Measurements from ENCODE around the gene SLIT3. TPM values are rescaled to one million over a fixed set of nuclear protein-coding genes. Genes with fewer than 3 reads are reported as not detected.

Gene SLIT3
- total RNA-seq, 2 experiments from 2014 or later: not detected

DNA sequence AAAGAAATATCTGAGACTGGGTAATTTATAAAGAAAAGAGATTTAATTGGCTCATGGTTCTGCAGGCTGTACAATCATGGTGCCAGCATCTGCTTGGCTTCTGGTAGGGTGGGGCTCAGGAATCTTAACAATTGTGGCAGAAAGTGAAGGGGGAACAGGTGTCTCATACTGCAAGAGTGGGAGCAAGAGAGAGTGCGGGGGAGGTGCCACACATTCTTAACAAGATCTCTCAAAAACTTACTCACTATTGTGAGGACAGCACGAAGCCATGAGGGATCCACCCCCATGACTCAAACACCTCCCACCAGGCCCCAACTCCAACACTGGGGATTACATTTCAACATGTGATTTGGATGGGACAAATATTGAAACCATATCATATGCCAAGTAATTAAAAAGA, 651.6 kb downstream of the SLIT3 start:
- ChIA-PET POLR2A (no interaction called here), CTCF (no interaction called here)
- Histone ChIP-seq H3K9me3 (ENCODE audit: control insufficient read depth in 1 of 2, insufficient read depth in 1 of 2, low read length in 2 of 2) (peaks cover 0 to 2% of the 10 kb centered on the region in 2 experiments), H3K4me1 (ENCODE audit: insufficient read depth, low read length) (no peaks in the 10 kb centered on the region), H3K36me3 (ENCODE audit: insufficient read depth, low read length) (no peaks in the 10 kb centered on the region), H3K4me3 (ENCODE audit: low read length) (no peak overlapping the region), H3K27me3 (ENCODE audit: control insufficient read depth in 1 of 2, insufficient read depth in 2 of 2, low read length in 2 of 2) (peaks cover 0 to 3% of the 10 kb centered on the region in 2 experiments), H3K27ac (ENCODE audit: low read depth in 1 of 2, low read length in 2 of 2) (no peak overlapping the region)
- intact Hi-C loops (cut with DNase I, micrococcal nuclease): no loop called here
- no peak for ATAC-seq (ENCODE audit: poor library complexity)
- Mint-ChIP-seq H3K4me1 (ENCODE audit: low read depth) (no peaks in the 10 kb centered on the region), H3K9me3 (peaks cover 5% of the 10 kb centered on the region), H3K27me3 (peaks cover 4% of the 10 kb centered on the region), H3K36me3 (ENCODE audit: low read depth) (no peaks in the 10 kb centered on the region), H3K4me3 (no peak overlapping the region), H3K27ac (no peak overlapping the region)
- DNase-seq: no peak
- TF ChIP-seq, protein P1, sequence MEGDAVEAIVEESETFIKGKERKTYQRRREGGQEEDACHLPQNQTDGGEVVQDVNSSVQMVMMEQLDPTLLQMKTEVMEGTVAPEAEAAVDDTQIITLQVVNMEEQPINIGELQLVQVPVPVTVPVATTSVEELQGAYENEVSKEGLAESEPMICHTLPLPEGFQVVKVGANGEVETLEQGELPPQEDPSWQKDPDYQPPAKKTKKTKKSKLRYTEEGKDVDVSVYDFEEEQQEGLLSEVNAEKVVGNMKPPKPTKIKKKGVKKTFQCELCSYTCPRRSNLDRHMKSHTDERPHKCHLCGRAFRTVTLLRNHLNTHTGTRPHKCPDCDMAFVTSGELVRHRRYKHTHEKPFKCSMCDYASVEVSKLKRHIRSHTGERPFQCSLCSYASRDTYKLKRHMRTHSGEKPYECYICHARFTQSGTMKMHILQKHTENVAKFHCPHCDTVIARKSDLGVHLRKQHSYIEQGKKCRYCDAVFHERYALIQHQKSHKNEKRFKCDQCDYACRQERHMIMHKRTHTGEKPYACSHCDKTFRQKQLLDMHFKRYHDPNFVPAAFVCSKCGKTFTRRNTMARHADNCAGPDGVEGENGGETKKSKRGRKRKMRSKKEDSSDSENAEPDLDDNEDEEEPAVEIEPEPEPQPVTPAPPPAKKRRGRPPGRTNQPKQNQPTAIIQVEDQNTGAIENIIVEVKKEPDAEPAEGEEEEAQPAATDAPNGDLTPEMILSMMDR (IDR thresholded peaks at IDR 0.05): no peak

DNA sequence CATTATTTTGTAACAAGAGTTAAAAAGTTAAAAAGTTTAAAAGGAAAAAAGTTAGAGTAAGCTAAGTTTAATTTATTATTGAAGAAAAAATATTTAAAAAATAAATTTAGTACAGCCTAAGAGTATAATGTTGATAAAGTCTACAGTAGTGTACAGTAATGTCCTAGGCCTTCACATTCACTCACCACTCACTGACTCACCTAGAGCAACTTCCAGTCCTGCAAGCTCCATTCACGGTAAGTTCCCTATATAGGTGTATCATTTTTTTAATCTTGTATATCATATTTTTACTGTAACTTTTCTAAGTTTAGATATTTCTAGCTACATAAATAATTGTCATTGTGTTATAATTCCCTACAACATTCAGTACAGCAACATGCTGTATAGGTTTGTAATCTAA, 652.4 kb downstream of the SLIT3 start:
- peaks cover 5% of the 10 kb centered on the region for H3K9me3 Mint-ChIP-seq
- Histone ChIP-seq H3K9me3 (ENCODE audit: control insufficient read depth in 1 of 2, insufficient read depth in 1 of 2, low read length in 2 of 2) (peaks cover 0 to 9% of the 10 kb centered on the region in 2 experiments), H3K36me3 (ENCODE audit: insufficient read depth, low read length) (no peaks in the 10 kb centered on the region), H3K27ac (ENCODE audit: low read depth in 1 of 2, low read length in 2 of 2) (no peak overlapping the region), H3K27me3 (ENCODE audit: control insufficient read depth in 1 of 2, insufficient read depth in 2 of 2, low read length in 2 of 2) (peaks cover 0 to 3% of the 10 kb centered on the region in 2 experiments), H3K4me1 (ENCODE audit: insufficient read depth, low read length) (no peaks in the 10 kb centered on the region), H3K4me3 (ENCODE audit: low read length) (no peak overlapping the region)
- no peak for ATAC-seq (ENCODE audit: poor library complexity)
- H3K4me3 Mint-ChIP-seq: no peak overlapping the region
- no peak overlapping the region for H3K27ac Mint-ChIP-seq
- no peak for DNase-seq
- ChIA-PET POLR2A (no interaction called here), CTCF (no interaction called here)
- no peaks in the 10 kb centered on the region for H3K4me1 Mint-ChIP-seq (ENCODE audit: low read depth)
- H3K27me3 Mint-ChIP-seq: peaks cover 4% of the 10 kb centered on the region
- H3K36me3 Mint-ChIP-seq (ENCODE audit: low read depth): no peaks in the 10 kb centered on the region
- intact Hi-C loops (cut with DNase I, micrococcal nuclease): no loop called here
- TF ChIP-seq, protein P1 (IDR thresholded peaks at IDR 0.05): no peak

DNA sequence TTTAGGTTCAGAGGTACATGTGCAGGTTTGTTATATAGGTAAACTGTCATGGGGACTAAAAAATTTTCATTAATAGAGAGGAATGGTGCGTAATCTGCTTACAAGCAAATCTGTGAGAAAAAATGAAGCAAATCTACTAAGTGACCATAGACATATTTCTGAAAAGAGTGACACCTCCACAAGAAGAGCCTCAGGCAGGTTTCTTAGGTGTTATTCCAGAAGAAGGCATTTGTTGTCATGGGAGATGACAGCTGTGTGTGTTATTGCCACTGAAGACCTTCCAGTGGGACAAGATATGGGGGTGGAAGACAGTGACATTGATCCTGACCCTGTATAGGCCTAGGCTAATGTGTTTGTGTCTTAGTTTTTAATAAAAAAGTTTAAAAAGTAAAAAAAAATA, 652.9 kb downstream of the SLIT3 start:
- Mint-ChIP-seq H3K4me1 (ENCODE audit: low read depth) (no peaks in the 10 kb centered on the region), H3K36me3 (ENCODE audit: low read depth) (no peaks in the 10 kb centered on the region), H3K9me3 (peaks cover 5% of the 10 kb centered on the region), H3K27me3 (peaks cover 4% of the 10 kb centered on the region), H3K4me3 (no peak overlapping the region), H3K27ac (no peak overlapping the region)
- Histone ChIP-seq H3K36me3 (ENCODE audit: insufficient read depth, low read length) (no peaks in the 10 kb centered on the region), H3K4me1 (ENCODE audit: insufficient read depth, low read length) (no peaks in the 10 kb centered on the region), H3K9me3 (ENCODE audit: control insufficient read depth in 1 of 2, insufficient read depth in 1 of 2, low read length in 2 of 2) (peaks cover 0 to 9% of the 10 kb centered on the region in 2 experiments), H3K4me3 (ENCODE audit: low read length) (no peak overlapping the region), H3K27ac (ENCODE audit: low read depth in 1 of 2, low read length in 2 of 2) (no peak overlapping the region), H3K27me3 (ENCODE audit: control insufficient read depth in 1 of 2, insufficient read depth in 2 of 2, low read length in 2 of 2) (peaks cover 0 to 3% of the 10 kb centered on the region in 2 experiments)
- no peak for ATAC-seq (ENCODE audit: poor library complexity)
- no peak for DNase-seq
- POLR2A ChIA-PET: no interaction called here
- TF ChIP-seq, protein P1 (IDR thresholded peaks at IDR 0.05): no peak
- intact Hi-C loops (cut with DNase I, micrococcal nuclease): no loop called here
- CTCF ChIA-PET: no interaction called here
